Trophoblast cell (in vitro differentiated cells and primary cell): ENCODE data around the gene C20orf204.
A peak's percentile ranks its signal among the peaks of the same experiment; 100 is the strongest.

ENCODE experiments used
- DNase-seq, 2 donors: peaks; one replicate each; pipeline ENCODE4 v3.0.0-alpha.2; 2016
- H2AFZ ChIP-seq: 2 replicates; pipeline ENCODE4 v1.6.1; 2013; ENCODE audit warnings: low read length, moderate library complexity, mild to moderate bottlenecking; ENCODE audit not compliant: insufficient read depth, poor library complexity
- H2AK5ac ChIP-seq: 2 replicates; pipeline ENCODE4 v1.6.1; 2013; ENCODE audit warnings: mild to moderate bottlenecking, low read length
- H2BK120ac ChIP-seq: 2 replicates; pipeline ENCODE4 v1.6.1; 2013; ENCODE audit warnings: low read length, mild to moderate bottlenecking, moderate library complexity; ENCODE audit not compliant: insufficient read depth, poor library complexity
- H2BK12ac ChIP-seq: 2 replicates; pipeline ENCODE4 v1.6.1; 2013; ENCODE audit warnings: mild to moderate bottlenecking, low read length, moderate library complexity
- H2BK5ac ChIP-seq: 2 replicates; pipeline ENCODE4 v1.6.1; 2013; ENCODE audit warnings: low read length, low read depth, moderate library complexity, mild to moderate bottlenecking; ENCODE audit not compliant: poor library complexity
- H3K14ac ChIP-seq: 2 replicates; pipeline ENCODE4 v1.6.1; 2013; ENCODE audit warnings: mild to moderate bottlenecking, low read length
- H3K18ac ChIP-seq: 2 replicates; pipeline ENCODE4 v1.6.1; 2013; ENCODE audit warnings: mild to moderate bottlenecking, low read length
- H3K23ac ChIP-seq: 2 replicates; pipeline ENCODE4 v1.6.1; 2013; ENCODE audit warnings: low read length
- H3K27ac ChIP-seq: 2 replicates; pipeline ENCODE4 v1.5.1; 2013; ENCODE audit warnings: low read depth, mild to moderate bottlenecking, inconsistent platforms, low read length, moderate library complexity
- H3K27me3 ChIP-seq: 2 replicates; pipeline ENCODE4 v1.6.1; 2013; ENCODE audit warnings: inconsistent platforms, mild to moderate bottlenecking, low read length, moderate library complexity; ENCODE audit not compliant: insufficient read depth
- H3K36me3 ChIP-seq, 2 experiments: 1 replicate in 1 of 2; 2 replicates in 1 of 2; pipeline ENCODE4 v1.6.1; 2013; ENCODE audit warnings: low read length in 2 of 2, mild to moderate bottlenecking in 2 of 2, moderate library complexity in 1 of 2; ENCODE audit not compliant: insufficient read depth in 2 of 2, control insufficient read depth in 1 of 2
- H3K4ac ChIP-seq: 2 replicates; pipeline ENCODE4 v1.6.1; 2013; ENCODE audit warnings: low read depth, mild to moderate bottlenecking, low read length, moderate library complexity
- H3K4me1 ChIP-seq, 2 experiments: 1 replicate in 1 of 2; 2 replicates in 1 of 2; pipeline ENCODE4 v1.6.1; 2013; ENCODE audit warnings: low read length in 2 of 2, mild to moderate bottlenecking in 2 of 2, moderate library complexity in 1 of 2; ENCODE audit not compliant: insufficient read depth in 2 of 2, control insufficient read depth in 1 of 2
- H3K4me2 ChIP-seq: 2 replicates; pipeline ENCODE4 v1.6.1; 2013; ENCODE audit warnings: inconsistent platforms, mild to moderate bottlenecking, low read length, moderate library complexity
- H3K4me3 ChIP-seq: 2 replicates; pipeline ENCODE4 v1.5.1; 2013; ENCODE audit warnings: mild to moderate bottlenecking, low read depth, low read length, inconsistent platforms
- H3K79me1 ChIP-seq: one replicate; pipeline ENCODE4 v1.6.1; 2013; ENCODE audit warnings: low read length
- H3K79me2 ChIP-seq: 2 replicates; pipeline ENCODE4 v1.6.1; 2013; ENCODE audit warnings: low read length, mild to moderate bottlenecking; ENCODE audit not compliant: control insufficient read depth, insufficient read depth, poor library complexity
- H3K9ac ChIP-seq: 2 replicates; pipeline ENCODE4 v1.6.1; 2013; ENCODE audit warnings: mild to moderate bottlenecking, low read length
- H3K9me3 ChIP-seq: 2 replicates; pipeline ENCODE4 v1.6.1; 2013; ENCODE audit warnings: low read depth, mild to moderate bottlenecking, control low read depth, inconsistent platforms, low read length; ENCODE audit not compliant: insufficient read depth
- H4K12ac ChIP-seq: 2 replicates; pipeline ENCODE4 v1.6.1; 2013; ENCODE audit warnings: low read depth, mild to moderate bottlenecking, low read length, moderate library complexity
- H4K8ac ChIP-seq: 2 replicates; pipeline ENCODE4 v1.6.1; 2013; ENCODE audit warnings: low read depth, mild to moderate bottlenecking, low read length, moderate library complexity
- H4K91ac ChIP-seq: one replicate; pipeline ENCODE4 v1.6.1; 2013; ENCODE audit warnings: low read depth, mild to moderate bottlenecking, low read length, moderate library complexity
- WGBS: extraction: QIAGEN DNeasy Blood & Tissue Kit; methylation state at CpG from one replicate; pipeline ENCODE4 v1.1.7; 2013; ENCODE audit warnings: missing lambda C conversion rate; ENCODE audit not compliant: insufficient read length, insufficient coverage; ENCODE audit errors: extremely low coverage; 5-methylcytosine and 5-hydroxymethylcytosine counted together

The C20orf204 gene

DNA sequence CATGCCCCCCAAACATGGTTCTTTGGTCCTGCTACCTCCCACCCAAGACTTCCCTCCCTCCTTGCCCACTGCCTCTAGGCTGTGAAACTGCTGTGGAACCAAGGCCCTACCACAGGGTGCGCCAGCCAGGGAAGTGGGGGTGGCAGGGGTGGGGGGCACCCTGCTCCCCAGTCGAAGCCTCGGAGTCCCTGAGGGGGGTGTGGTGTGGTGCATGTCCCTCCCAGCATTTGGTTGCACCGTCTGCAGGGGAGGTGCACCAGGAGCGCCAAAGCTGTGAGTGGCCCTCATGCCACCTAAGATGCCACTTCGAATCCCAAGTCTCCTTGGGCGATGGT, 41.5 kb downstream of the C20orf204 start:
- H3K4me1 ChIP-seq = peaks cover 4 to 16% of the 10 kb centered on the region in 2 experiments
- H2AFZ ChIP-seq = no peak overlapping the region
- no peak overlapping the region for H2AK5ac ChIP-seq
- H3K79me2 ChIP-seq = peaks cover 10% of the 10 kb centered on the region
- no peak overlapping the region for H4K12ac ChIP-seq
- H3K18ac ChIP-seq = no peak overlapping the region
- no peaks in the 10 kb centered on the region for H3K9me3 ChIP-seq
- H3K27me3 ChIP-seq = peaks cover 4% of the 10 kb centered on the region
- no peak overlapping the region for H3K23ac ChIP-seq
- H3K9ac ChIP-seq = no peak overlapping the region
- no peak overlapping the region for H3K4ac ChIP-seq
- H3K4me3 ChIP-seq = no peak overlapping the region
- no peak overlapping the region for H2BK5ac ChIP-seq
- H3K4me2 ChIP-seq = no peak overlapping the region
- H3K79me1 ChIP-seq = peaks cover 11% of the 10 kb centered on the region
- H2BK120ac ChIP-seq = no peak overlapping the region
- no peak overlapping the region for H3K14ac ChIP-seq
- DNase-seq = no peak
- no peak overlapping the region for H4K8ac ChIP-seq
- no peak overlapping the region for H4K91ac ChIP-seq
- peaks cover 17 to 22% of the 10 kb centered on the region in 2 experiments for H3K36me3 ChIP-seq
- no peak overlapping the region for H3K27ac ChIP-seq
- no peak overlapping the region for H2BK12ac ChIP-seq
- no CpG with 5 or more reads among the region's 7 CpGs for WGBS

DNA sequence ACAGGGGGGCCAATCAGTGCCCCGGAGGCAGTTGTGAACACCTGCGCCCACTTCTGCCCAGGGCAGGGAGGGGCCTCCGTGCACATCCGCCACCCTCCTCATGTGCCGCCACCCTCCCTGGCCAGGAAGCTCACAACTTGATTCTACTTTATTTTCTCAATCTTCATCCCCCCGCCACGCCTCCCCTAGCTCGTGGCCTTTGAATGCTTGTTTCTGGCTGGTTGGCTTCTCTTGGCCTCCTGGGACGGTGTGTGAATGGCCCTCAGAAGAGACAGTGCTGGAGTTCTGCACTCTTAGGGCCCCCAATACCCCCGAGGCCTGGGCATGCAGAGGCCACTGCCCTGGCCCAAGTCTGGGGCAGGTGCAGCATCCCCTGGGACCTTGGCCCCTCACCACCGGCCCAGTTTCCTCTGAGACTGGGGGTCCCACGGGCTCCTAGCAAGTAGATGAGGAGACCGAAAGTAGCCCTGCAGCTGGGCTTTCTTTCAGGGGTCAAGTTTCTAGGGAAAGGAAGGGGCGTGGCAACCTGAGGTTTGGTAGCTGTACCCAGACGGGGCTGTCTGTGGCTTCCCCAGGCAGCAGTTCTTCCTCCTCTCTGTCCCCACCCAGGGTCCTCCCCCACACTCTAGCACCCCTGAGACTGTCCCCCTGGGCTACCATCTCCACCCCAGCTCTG, 42.0 kb downstream of the C20orf204 start:
- Histone ChIP-seq H2AFZ (no peak overlapping the region), H3K9ac (no peak overlapping the region), H3K27me3 (peaks cover 5% of the 10 kb centered on the region), H4K12ac (no peak overlapping the region), H3K23ac (no peak overlapping the region), H4K91ac (no peak overlapping the region), H2AK5ac (no peak overlapping the region), H3K4me2 (no peak overlapping the region), H3K9me3 (no peaks in the 10 kb centered on the region), H3K14ac (no peak overlapping the region), H3K18ac (no peak overlapping the region), H3K4me3 (no peak overlapping the region), H3K79me1 (peaks cover 11% of the 10 kb centered on the region), H4K8ac (no peak overlapping the region), H3K27ac (no peak overlapping the region), H3K79me2 (peaks cover 10% of the 10 kb centered on the region), H3K4me1 (peaks cover 4 to 19% of the 10 kb centered on the region in 2 experiments), H2BK5ac (no peak overlapping the region), H2BK120ac (no peak overlapping the region), H2BK12ac (no peak overlapping the region), H3K36me3 (peaks cover 14 to 20% of the 10 kb centered on the region in 2 experiments), H3K4ac (no peak overlapping the region)
- WGBS = no CpG with 5 or more reads among the region's 15 CpGs
- DNase-seq = no peak

- Histone ChIP-seq H3K27me3 (peaks cover 10% of the 10 kb centered on the region), H2BK5ac (no peak overlapping the region), H3K4me1 (peaks cover 11 to 23% of the 10 kb centered on the region in 2 experiments), H3K79me2 (peaks cover 10% of the 10 kb centered on the region), H3K27ac (no peak overlapping the region), H3K4ac (peak overlapping the region; percentile 19), H3K23ac (no peak overlapping the region), H3K9me3 (no peaks in the 10 kb centered on the region), H3K14ac (peak overlapping the region; percentile 76), H2AK5ac (peak overlapping the region; percentile 45), H2BK120ac (no peak overlapping the region), H3K36me3 (peaks cover 9 to 12% of the 10 kb centered on the region in 2 experiments), H3K79me1 (peaks cover 11% of the 10 kb centered on the region), H2AFZ (no peak overlapping the region), H3K4me2 (peak overlapping the region; percentile 71), H4K8ac (peak overlapping the region; percentile 80), H2BK12ac (no peak overlapping the region), H4K91ac (peak overlapping the region; percentile 90), H3K9ac (peak overlapping the region; percentile 4), H3K18ac (peak overlapping the region; percentile 55), H4K12ac (peak overlapping the region; percentile 76), H3K4me3 (peak overlapping the region; percentile 71)
- WGBS = no CpG with 5 or more reads among the region's 4 CpGs
- DNase-seq = no peak
These were observed 42.9 kb downstream of the C20orf204 start for GRCh38 chr20:64078934-64079272.

DNA sequence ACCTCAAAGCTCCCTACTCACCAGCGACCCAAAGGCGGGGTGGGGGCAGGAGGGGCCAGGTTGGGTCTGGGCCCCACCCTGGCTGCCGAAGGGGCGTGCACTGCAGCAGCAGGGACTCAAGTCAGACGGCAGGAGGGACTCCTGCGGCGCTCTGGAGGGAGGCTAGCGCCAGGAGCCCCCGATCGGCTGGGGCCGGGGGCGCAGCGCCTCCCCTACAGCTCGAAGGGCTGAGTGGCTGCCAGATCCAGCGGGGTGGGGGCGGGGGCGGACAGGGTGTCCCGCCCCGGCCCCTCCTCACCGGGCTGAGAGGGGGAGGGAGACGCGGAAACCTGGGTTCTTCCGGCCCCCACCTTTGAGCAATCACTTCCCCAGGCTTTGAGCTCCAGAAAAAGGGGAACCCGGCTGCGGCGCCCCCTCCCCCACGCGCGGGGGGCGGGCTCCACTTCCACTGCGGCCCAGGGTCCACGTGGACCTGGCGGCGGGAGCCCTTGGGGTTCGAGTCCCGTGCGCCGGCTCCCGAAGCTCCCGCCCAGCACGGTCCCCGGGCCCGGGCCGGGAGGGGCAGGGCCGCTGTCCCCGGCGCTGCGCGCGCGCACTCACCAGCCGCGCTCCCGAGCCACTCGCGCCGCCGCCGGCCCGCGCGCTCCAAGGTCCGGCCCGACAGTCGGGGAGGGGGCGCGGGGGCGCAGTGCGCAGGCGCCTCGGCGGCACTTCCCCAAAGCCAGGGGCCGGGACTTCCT, 43.5 kb downstream of the C20orf204 start, which contains the start of gene RGS19:
RGS19 (minus strand) TSS at position 246 of the 740 bp plus-strand sequence. CDS start 2,632 bp downstream, outside the sequence.
- H3K23ac ChIP-seq = no peak within 1 kb of the TSS
- H4K8ac ChIP-seq = peak within 1 kb of the TSS; percentile 97
- H2BK5ac ChIP-seq = peak within 1 kb of the TSS; percentile 49
- H4K12ac ChIP-seq = peak within 1 kb of the TSS; percentile 96
- peaks cover 4 to 7% of the 10 kb centered on the region in 2 experiments for H3K36me3 ChIP-seq
- H4K91ac ChIP-seq = peak within 1 kb of the TSS; percentile 94
- peak within 1 kb of the TSS; percentile 84 for H3K9ac ChIP-seq
- peaks cover 11% of the 10 kb centered on the region for H3K79me1 ChIP-seq
- peak within 1 kb of the TSS; percentile 84 for H3K18ac ChIP-seq
- H3K27me3 ChIP-seq = peaks cover 15% of the 10 kb centered on the region
- peak within 1 kb of the TSS; percentile 91 for H3K14ac ChIP-seq
- peak within 1 kb of the TSS; percentile 92 for H2AFZ ChIP-seq
- no peak within 1 kb of the TSS for H3K27ac ChIP-seq
- H3K79me2 ChIP-seq = peaks cover 10% of the 10 kb centered on the region
- peak within 1 kb of the TSS; percentile 65 for H3K4ac ChIP-seq
- peak within 1 kb of the TSS; percentile 75 for H2AK5ac ChIP-seq
- peak within 1 kb of the TSS; percentile 71 for H3K4me3 ChIP-seq
- peak in 1 of 2 donors; percentile 48 for DNase-seq
- peak within 1 kb of the TSS; percentile 47 for H2BK12ac ChIP-seq
- no peaks in the 10 kb centered on the region for H3K9me3 ChIP-seq
- peak within 1 kb of the TSS; percentile 72 for H3K4me2 ChIP-seq
- H2BK120ac ChIP-seq = peak within 1 kb of the TSS; percentile 83
- peaks cover 14 to 23% of the 10 kb centered on the region in 2 experiments for H3K4me1 ChIP-seq
- WGBS = no CpG with 5 or more reads among the region's 73 CpGs
